ENCODE measurements around the gene ASCC1. TPM values are rescaled to one million over a fixed set of nuclear protein-coding genes. Genes with fewer than 3 reads are reported as not detected.
A peak's percentile ranks its signal among the peaks of the same experiment; 100 is the strongest.

ASCC1 gene
- polyA plus RNA-seq, 2 of the 4 experiments (the other 2 are of a cell fraction) = 56.5 to 82.3 TPM

DNA sequence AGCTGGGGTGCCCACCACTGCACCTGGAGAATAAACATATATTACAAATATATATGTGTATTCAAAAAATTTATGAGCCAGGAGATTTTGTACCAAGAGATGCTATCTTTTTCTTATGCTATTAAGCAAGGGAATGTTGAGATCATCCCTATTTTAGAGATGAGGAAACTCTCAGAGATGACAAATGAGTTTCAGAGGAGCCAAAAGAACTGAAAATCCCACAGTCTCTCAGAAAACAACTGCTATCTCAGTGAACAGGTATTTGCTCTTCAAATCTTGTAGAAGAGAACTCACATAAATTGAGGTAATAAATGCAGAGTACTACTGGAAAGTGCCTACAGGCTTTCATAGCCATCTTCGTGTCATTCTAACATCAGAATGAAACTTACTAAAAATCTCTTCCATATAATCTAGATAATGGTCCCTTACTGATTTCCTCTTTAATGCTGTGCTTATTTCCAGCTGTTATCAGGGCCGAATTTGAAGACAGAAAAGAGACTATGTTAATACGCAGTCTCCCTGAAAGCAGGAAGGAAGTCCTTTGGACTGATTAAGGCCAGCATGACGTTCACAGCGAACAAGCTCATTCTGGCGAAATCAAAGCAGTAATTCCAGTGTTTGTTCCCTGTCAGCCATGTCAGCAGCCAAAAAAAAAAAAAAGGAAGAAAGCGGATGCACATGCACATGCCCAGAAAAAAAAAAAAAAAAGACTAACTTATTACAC lies 29.7 kb downstream of the ASCC1 start:
- 95% methylated on average over 7 of the region's 7 CpGs for WGBS (ENCODE audit: missing lambda C conversion rate)
- 0 out of 3 replicates have a peak, but pooled peaks cover 7% of the 10 kb centered on the region for H3K4me1 ChIP-seq
- ChIA-PET POLR2A (no interaction called here), CTCF (interaction anchor here (0.6 to 1.1 kb wide), 3 partner anchors 13 to 86 kb away, joined by 3 to 5 read pairs (median 3); no protein-coding TSS in a partner anchor)
- DNase-seq (ENCODE audit: low read depth in 1 of 2, low spot score in 1 of 2) (no peak), FAIRE-seq (no peak), ATAC-seq (no peak)
- H3K4me3 ChIP-seq = no peak overlapping the region
- no peak for TF ChIP-seq NR3C1 (IDR thresholded peaks at IDR 0.05)
- TF ChIP-seq TP53 (CRISPR knock-in tag; IDR thresholded peaks at IDR 0.05) = no peak
- no peak for TF ChIP-seq FOSL2 (IDR thresholded peaks at IDR 0.05)
- no peak for TF ChIP-seq FOSL2 (CRISPR knock-in tag; IDR thresholded peaks at IDR 0.05)
- no peak for TF ChIP-seq RCOR1 (IDR thresholded peaks at IDR 0.05; ENCODE audit: low read depth, low read length)
- no peak for TF ChIP-seq MYC (IDR thresholded peaks at IDR 0.05; ENCODE audit: borderline replicate concordance, low read length)
- no peak for TF ChIP-seq RFX5 (IDR thresholded peaks at IDR 0.05)
- no peak for TF ChIP-seq GATA3 (IDR thresholded peaks at IDR 0.05; ENCODE audit: borderline replicate concordance)
- TF ChIP-seq HES2 (IDR thresholded peaks at IDR 0.05) = no peak
- TF ChIP-seq PHF8 (IDR thresholded peaks at IDR 0.05; ENCODE audit: borderline replicate concordance, low read depth) = no peak
- TF ChIP-seq NFE2L2 (conservative IDR thresholded peaks at IDR 0.05; ENCODE audit: low read length) = no peak
- TF ChIP-seq NPAS2 (CRISPR knock-in tag; IDR thresholded peaks at IDR 0.05; ENCODE audit: borderline replicate concordance) = no peak
- no peak overlapping the region for H3K4me2 ChIP-seq
- peak overlapping the region in 1 of 2 experiments; percentile 42; a peak in 1 of 6 replicates for H3K27ac ChIP-seq
- peaks cover 17% of the 10 kb centered on the region for H3K9me3 ChIP-seq

DNA sequence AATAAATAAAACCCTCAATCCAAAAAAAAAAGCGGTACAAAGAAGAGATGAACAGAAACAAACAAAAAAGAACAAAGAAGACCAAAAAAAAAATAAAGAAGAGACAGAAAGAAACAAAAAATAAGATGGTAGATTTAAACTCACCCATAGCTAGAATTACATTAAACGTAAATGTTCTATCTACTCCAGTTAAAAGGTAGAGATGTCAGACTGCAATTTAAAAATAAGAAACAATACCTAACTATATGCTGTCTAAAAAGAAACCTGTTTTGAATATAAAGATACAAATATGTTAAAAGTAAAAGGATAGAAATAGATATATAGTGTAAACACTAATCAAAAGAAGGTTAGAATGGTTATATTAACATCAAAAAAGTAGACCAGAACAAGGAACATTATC lies 31.9 kb downstream of the ASCC1 start:
- TF ChIP-seq SREBF2 (IDR thresholded peaks at IDR 0.05) (no peak), JUNB (IDR thresholded peaks at IDR 0.05) (no peak), TFCP2L1 (CRISPR knock-in tag; IDR thresholded peaks at IDR 0.05) (no peak), FOSB (CRISPR knock-in tag; IDR thresholded peaks at IDR 0.05) (no peak), ATOH8 (CRISPR knock-in tag; IDR thresholded peaks at IDR 0.05; ENCODE audit: low read depth) (no peak), RARB (CRISPR knock-in tag; IDR thresholded peaks at IDR 0.05) (no peak), KDM1A (IDR thresholded peaks at IDR 0.05; ENCODE audit: low read depth) (no peak), HOXB5 (CRISPR knock-in tag; IDR thresholded peaks at IDR 0.05) (no peak), ZSCAN20 (CRISPR knock-in tag; IDR thresholded peaks at IDR 0.05) (no peak), HOXB13 (CRISPR knock-in tag; IDR thresholded peaks at IDR 0.05; ENCODE audit: low read depth) (no peak), ESRRA (IDR thresholded peaks at IDR 0.05; ENCODE audit: borderline replicate concordance, low read length) (no peak)
- TF ChIP-seq, protein P1, sequence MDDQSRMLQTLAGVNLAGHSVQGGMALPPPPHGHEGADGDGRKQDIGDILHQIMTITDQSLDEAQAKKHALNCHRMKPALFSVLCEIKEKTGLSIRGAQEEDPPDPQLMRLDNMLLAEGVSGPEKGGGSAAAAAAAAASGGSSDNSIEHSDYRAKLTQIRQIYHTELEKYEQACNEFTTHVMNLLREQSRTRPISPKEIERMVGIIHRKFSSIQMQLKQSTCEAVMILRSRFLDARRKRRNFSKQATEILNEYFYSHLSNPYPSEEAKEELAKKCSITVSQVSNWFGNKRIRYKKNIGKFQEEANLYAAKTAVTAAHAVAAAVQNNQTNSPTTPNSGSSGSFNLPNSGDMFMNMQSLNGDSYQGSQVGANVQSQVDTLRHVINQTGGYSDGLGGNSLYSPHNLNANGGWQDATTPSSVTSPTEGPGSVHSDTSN (IDR thresholded peaks at IDR 0.05) = no peak
- TF ChIP-seq, protein P2, sequence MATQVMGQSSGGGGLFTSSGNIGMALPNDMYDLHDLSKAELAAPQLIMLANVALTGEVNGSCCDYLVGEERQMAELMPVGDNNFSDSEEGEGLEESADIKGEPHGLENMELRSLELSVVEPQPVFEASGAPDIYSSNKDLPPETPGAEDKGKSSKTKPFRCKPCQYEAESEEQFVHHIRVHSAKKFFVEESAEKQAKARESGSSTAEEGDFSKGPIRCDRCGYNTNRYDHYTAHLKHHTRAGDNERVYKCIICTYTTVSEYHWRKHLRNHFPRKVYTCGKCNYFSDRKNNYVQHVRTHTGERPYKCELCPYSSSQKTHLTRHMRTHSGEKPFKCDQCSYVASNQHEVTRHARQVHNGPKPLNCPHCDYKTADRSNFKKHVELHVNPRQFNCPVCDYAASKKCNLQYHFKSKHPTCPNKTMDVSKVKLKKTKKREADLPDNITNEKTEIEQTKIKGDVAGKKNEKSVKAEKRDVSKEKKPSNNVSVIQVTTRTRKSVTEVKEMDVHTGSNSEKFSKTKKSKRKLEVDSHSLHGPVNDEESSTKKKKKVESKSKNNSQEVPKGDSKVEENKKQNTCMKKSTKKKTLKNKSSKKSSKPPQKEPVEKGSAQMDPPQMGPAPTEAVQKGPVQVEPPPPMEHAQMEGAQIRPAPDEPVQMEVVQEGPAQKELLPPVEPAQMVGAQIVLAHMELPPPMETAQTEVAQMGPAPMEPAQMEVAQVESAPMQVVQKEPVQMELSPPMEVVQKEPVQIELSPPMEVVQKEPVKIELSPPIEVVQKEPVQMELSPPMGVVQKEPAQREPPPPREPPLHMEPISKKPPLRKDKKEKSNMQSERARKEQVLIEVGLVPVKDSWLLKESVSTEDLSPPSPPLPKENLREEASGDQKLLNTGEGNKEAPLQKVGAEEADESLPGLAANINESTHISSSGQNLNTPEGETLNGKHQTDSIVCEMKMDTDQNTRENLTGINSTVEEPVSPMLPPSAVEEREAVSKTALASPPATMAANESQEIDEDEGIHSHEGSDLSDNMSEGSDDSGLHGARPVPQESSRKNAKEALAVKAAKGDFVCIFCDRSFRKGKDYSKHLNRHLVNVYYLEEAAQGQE (IDR thresholded peaks at IDR 0.05) = no peak
- TF ChIP-seq, protein P3, sequence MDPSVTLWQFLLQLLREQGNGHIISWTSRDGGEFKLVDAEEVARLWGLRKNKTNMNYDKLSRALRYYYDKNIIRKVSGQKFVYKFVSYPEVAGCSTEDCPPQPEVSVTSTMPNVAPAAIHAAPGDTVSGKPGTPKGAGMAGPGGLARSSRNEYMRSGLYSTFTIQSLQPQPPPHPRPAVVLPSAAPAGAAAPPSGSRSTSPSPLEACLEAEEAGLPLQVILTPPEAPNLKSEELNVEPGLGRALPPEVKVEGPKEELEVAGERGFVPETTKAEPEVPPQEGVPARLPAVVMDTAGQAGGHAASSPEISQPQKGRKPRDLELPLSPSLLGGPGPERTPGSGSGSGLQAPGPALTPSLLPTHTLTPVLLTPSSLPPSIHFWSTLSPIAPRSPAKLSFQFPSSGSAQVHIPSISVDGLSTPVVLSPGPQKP (IDR thresholded peaks at IDR 0.05; ENCODE audit: low read depth, low read length) = no peak
- H3K9me3 ChIP-seq = peaks cover 17% of the 10 kb centered on the region
- ChIA-PET POLR2A (no interaction called here), CTCF (interaction anchor here (0.6 to 2.0 kb wide), 3 partner anchors 12 to 153 kb away, joined by 3 to 4 read pairs (median 3); no protein-coding TSS in a partner anchor)
- 97% methylated on average over 2 of the region's 2 CpGs for WGBS (ENCODE audit: missing lambda C conversion rate)
- no peak overlapping the region for H3K4me3 ChIP-seq
- H3K4me1 ChIP-seq = 0 out of 3 replicates have a peak, but pooled peaks cover 7% of the 10 kb centered on the region
- ATAC-seq = no peak
- no peak overlapping the region for H3K27ac ChIP-seq
- DNase-seq (ENCODE audit: low read depth in 1 of 2, low spot score in 1 of 2) = no peak
- FAIRE-seq = no peak
- H3K4me2 ChIP-seq = no peak overlapping the region
